HG02763 (cell line): ENCODE data around the gene PLA2G4E.

Experiments
- ATAC-seq: cut with Tn5 transposase; IDR thresholded peaks from one replicate; pipeline ENCODE4 v1.9.1; 2021; ENCODE audit warnings: mild to moderate bottlenecking, moderate library complexity; ENCODE audit not compliant: unreplicated experiment

Gene PLA2G4E

DNA sequence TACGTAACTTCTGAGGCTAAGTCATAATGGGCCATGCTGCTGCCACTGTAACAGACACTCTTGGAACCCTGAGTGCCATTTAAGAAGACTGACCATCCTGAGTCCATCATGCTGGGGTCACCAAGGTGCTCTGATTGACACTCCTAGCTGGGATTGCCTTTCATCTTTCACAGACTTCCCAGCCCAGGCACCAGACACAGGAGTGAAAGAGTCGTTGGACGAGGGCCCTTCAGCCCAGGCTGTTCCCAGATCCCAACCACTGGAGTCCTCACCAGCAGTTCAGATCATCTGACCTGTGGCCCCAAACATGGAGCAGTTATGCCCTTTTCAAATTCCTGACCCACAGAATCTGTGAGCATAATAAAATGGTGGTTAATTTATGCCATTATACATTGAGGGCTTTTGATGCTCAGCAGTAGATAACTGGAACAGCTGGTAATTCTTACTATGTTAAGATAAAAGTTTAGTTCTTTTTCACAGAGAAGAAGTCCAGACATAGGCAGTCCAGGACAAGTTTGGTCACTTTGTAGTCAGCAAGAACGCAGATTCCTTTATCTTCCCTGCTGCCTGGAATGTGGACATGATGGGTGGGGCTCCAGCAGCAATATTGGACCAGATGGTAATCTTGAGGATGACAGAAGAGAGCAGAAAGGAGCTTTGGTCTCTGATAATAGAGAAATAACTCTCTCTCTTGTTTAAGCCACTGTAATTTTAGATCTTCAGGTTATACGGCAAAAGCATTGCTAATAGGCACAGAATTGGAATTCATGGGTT lies 41.2 kb downstream of the PLA2G4E start:
- no peak for ATAC-seq

DNA sequence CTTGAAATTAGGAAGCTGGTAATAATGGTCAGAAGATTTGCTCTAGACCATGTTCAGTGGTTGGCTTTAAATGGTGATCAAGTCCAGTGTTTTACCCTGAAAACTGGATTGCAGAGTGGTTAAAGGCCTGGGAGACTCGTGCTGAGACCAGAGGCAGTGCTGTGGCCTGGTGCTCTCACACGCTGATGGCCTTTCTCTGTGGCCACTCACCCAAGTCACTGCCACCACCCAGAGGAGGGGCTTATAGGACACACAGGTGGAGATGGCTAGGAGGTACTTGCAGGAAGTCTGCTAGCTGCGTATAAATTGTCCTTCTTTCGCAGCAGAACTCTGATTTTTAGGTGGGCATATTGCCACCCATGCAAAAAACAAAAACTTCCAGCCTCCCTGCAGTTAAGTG lies 42.3 kb downstream of the PLA2G4E start:
- no peak for ATAC-seq

DNA sequence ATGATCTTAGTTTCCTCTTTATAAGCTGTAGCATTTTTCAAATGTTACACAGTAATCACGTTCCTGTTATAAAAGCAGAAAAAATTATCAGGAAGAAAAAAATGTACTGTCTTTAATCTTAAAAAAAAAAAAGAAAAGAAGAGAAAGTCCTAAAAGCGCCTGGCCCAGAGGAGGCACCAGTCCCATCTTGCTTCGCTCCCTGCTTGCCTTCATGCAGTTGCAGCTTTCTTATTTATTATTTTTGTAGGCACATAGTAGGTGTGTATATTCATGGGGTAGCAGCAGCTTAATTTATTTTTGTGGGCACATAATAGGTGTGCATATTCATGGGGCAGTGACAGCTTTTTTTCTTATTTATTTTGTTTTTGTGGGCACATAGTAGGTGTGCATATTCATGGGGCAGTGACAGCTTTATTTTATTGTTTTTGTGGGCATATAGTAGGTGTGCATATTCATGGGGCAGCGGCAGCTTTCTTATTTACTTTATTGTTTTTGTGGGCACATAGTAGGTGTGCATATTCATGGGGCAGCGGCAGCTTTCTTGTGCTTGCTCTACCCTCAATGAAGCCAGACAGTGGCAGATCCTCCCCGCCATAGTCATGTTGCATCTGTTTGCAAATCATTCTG lies 43.0 kb downstream of the PLA2G4E start:
- ATAC-seq = no peak

DNA sequence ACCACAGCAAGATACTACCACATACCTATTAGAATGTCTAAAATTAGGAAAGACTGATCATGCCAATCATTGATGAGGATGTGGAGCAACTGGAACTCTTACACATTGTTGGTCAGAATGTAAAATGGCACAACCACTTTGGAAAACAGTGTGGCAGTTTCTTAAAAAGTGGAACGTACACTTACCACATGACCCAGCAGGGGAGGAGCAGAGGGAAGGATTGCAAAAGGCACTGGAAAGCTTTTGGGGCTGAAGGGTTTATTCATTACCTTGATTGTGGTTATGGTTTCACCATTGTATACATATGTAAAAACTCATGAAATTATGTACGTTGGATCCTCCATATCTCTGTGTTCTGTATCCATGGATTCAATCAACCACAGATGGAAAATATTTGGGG lies 45.2 kb downstream of the PLA2G4E start:
- ATAC-seq = no peak

DNA sequence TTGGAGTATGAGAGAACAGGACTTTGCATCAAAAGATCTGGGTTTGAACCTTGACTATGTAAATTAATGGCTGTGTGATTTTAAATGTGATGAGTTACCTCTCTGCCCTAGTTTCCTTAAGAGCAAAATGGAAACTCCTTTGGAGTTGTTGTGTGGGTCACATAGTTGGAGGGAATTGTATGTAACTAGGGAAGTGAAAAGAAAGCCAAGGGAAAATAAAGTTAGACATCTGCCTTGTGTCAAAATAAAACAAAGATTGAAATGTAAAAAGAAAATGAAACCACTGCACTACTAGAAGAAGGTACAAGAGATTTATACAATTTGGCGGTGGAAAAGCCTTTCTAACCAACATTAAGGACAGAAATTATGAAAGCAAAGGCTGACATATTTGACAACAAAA lies 46.8 kb downstream of the PLA2G4E start:
- ATAC-seq = no peak

DNA sequence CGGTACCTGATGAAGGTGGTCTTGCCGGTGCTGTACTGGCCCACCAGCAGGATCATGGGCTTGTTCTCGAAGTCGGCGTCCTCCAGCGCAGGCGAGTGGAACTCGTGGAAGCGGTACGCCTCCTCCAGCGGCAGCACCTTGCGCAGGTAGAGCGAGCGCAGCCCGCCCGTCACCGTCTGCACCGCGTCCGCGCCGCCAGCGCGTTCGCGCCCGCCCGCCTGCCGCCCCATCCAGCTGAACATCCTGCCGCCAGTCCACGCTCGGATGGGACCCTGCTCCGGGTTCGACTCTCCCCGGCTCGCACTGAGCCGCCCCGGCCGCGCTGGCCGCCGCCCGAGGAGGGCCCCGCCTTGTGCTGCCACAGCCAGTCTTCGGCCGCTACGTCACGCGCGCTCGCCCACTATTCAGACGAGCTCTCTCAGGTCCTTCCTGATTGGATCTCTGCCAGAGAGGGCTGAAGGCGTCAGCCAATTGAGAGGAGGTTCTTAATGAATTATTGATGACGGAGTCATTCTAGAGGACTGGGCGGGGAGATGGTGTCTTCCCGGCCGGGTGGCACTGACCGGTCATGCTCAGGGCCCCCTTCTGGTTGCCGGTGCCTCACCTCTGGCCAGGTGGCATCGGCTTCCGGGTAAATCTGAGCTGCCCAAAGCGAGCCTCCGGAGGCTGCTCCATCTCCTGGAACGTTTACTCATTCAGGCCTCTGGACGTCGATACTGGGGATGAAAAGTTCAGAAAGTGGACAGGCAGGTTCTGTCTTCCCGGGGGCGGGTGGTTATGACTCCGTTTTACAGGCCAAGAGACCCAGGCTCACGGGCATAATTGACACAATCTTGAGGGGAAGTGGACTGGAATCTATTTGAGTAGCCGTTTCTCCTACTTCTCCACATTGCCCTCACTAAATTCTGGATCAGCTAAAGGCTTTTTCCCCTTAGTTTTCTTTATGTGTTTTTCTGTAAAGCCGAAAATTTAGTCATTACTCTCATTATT lies 48.3 kb downstream of the PLA2G4E start, which contains the start of gene EHD4:
EHD4 (minus strand) TSS at position 305 of the 990 bp plus-strand sequence; CDS start at position 242, 63 bp downstream.
- peak; percentile 81 for ATAC-seq

DNA sequence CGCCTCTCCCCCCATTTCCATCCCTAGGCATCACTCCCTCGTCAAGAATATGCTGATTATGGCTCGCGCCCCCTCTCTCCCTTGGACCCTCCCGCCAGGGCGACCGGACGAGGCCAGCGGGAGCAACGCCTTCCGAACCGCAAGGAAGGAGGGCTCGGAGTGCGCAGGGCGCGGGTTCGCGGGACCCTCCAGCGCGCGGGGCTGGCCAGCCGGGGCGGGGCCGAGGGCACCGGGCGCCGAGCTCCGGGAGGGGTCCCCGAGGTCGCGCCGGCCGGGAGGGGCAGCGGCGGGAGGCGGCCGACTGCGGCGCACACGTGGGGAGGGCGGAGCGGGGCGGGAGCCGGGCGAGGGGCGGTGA lies 49.0 kb downstream of the PLA2G4E start:
- peak; percentile 15 for ATAC-seq

DNA sequence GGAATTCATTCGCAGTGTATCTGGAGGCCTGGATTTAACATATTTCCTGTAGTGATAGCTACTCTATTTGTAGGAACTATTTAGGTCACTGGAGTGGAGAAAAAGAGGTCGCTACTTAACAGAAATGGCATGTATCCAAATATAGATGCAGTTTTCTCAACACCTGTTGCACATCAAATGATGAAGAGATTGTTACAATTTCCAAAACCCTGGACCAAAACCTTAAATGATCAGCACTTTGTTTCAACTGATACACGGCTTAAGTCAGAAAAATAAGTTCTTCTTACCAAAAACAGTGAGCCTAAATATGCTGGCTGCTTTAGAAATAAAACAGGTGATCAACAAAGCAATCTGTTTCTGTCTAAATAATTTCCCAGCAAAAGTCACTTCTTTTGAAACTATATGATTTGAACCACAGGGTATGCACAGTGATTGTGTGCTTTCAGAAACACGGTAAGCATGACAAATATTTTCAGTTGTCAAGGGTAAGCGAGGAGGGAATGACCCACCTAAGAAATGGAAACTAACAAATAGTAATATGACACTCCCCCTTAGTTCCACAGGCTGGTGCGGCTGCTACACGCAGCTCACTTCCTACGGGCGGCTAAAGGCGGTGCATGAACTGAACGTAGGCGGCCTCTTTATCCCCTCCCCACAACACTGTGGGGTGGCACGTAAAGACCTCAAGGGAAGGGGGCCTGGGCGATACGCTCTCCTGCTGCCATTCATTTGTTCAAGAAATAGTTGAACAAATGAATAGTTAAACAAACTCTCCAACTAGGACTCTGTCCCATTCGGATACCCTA lies 49.5 kb downstream of the PLA2G4E start:
- ATAC-seq = peak; percentile 41

DNA sequence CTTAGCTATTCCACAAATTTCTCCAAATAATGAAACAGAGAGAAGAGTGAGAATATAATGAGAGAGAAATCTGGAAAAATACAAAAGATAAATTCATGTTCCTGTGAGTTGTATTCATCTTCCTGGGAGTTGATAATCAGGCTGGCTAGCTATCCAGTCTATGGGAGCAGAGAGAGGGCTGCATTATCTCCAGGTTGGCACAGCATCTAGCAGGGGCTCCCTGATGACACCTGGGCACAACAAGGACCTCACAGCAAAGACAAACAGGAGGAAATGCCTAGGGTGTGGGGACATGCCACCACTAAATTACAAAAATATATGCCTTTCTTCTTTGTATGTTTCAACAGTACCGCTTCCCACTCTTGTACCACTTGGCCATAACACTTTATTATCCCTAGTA lies 50.4 kb downstream of the PLA2G4E start:
- no peak for ATAC-seq

DNA sequence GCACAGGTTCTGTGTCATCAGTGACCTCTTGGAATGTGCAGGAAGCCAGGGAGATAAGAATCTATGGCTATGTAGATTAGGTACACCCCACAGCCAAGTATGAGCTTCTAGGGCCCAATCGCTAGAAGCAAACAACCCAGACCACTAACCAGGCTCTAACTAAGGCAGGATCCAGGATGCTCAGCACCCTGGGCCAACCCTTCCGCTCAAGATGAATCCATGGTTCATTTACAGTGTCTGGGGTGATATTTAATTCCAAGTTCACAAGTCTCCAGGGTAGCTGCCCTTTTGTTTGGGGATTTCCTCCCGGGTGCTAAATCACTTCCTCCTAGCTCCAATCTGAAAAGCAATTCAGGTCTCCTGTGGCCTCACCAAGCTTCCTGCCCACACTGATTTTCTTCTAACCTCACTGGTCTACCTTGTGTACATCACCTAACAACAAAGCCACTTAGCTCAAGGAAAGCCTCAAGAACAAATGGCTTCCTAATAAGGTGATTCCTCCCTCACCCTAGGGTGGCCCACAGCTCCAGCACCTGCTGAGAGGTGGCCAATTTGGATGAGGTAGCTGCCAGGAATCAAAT lies 50.9 kb downstream of the PLA2G4E start:
- ATAC-seq = no peak

DNA sequence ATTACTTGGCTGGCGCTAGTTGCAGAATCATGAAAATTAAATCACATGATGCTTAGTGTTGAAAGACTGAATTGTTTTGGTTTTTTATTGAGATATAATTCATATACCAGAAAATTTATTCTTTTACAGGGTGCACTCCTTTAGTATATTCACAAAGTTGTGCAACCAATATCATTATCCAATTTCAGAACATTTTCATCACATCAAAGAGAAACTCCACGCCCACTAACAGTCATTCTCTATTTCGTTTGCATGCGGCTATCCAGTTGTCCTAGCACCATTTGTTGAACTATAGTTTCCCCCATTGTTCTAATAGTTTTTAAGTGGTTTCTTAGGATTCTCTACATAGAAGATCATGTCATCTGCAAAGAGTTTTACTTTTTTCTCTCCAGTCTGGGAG lies 52.1 kb downstream of the PLA2G4E start:
- ATAC-seq = no peak

DNA sequence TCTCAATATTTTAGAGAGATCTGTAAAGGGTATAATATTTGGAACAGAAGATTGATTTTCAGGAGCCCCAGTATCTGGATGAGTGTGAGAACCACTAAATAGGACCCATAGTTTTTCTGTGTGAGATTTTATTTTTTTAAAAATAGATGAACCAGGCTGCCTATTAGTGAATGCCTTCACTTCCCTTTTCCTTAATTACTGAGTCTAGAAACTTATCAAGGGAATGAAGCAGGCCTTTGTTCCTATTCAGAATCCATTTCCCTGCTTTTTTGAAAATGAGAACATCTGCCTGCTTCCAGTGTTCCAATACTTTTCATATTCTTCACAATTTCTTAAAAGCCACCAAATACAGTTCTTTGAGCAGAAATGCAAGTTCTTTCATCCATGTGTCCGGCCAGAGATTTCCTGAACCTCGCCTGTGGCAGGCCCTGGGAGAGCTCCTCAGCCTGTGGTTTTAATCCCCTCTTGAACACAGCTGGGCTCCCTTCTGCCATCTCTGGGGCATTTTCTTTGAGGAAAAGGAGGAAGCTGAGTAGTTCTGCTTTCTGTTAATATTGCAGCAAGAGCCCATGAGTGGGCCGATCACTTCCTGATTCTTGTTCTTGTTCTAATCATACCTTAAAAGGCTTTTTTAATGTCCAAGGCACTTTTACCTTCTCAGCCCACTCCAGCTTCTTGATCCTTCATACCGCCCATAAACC lies 53.2 kb downstream of the PLA2G4E start:
- no peak for ATAC-seq

DNA sequence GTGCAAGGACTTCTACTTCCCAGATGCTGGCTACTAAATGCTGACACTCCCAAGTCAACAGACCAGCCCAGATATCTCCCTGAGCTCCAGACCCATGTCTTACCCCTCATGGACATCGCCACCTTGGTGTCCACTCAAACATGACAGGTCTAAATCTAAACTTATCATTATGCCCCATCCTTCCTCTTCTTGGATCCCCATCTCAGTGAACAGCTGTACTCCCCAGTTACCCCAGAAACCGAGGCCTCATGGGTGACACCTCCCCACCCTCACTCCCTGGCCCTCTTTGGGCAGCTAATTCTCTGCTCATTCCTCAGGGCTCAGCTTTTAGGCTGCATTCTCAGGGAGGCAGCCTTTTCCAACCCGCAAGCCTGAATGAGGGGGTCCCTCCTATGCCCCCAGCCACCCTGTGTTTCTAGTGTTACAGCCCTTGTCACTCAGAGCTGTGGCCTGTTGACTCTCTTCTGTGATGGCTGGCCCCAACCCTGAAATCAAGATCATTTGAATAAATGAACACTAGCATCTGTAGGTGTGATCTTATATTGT lies 53.8 kb downstream of the PLA2G4E start:
- ATAC-seq = no peak

DNA sequence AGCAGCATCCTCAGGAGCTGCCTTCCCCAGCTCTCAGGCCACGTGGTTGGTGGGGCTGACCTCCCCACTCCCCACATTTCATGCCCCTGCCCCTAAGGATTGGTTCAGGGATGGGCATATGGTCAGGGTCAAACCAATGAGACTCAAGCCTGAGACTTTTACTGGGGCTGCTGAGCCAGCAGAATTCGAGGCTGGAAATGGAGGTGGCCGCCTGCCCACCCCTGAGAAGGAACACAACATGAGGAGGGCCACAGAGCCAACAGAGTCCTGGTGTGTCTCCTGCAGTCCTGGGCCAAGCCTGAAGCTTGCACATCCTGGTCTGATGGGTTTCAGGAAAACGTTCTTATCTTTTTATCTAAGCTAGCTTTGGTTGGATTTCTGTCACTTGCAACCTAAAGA lies 54.4 kb downstream of the PLA2G4E start:
- no peak for ATAC-seq

DNA sequence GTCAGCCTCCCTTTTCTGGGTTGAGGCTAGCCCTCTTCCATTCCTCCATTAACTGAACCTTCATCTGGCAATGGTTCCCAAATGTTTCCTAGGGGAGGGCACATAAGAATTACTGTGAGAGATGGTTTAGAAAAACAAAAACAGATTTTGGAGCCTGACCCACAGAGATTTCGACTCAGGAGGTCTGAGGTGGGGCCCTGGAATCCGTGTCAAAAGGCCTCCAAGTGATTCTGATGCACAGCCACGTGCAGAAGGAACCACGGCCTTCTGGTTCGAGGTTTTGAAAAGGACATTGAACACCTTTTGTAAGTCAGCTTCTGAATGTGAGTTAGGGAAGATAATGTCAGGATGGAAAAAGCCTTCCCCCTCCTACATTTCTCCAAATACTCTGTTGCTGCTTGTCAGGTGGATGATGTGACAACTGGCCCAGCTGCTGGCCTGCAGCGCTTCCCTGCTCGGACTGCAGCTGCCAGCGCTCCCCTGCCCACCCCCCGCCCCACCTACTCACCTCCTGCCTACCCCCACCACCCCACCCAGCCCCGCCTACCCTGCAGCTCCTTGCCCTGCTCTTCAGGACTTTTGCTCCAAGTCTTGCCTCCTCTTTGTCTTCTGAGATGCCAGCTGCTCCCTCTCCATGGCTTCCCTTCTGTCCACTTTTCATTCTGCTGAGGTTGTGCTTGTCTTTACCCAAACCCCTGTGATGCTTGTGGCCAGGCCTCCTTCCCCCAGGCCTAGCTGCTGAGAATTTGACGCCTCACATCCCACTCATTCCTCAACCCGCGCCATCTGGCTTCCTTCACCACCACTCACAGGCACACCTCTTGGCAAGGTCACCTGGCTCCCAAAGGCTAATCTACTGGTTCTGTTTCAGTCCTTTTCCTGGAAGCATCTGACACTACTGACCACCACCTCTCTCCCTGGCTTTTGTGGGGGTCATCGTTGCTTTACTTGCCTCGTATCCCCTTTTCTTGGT lies 55.1 kb downstream of the PLA2G4E start:
- no peak for ATAC-seq

DNA sequence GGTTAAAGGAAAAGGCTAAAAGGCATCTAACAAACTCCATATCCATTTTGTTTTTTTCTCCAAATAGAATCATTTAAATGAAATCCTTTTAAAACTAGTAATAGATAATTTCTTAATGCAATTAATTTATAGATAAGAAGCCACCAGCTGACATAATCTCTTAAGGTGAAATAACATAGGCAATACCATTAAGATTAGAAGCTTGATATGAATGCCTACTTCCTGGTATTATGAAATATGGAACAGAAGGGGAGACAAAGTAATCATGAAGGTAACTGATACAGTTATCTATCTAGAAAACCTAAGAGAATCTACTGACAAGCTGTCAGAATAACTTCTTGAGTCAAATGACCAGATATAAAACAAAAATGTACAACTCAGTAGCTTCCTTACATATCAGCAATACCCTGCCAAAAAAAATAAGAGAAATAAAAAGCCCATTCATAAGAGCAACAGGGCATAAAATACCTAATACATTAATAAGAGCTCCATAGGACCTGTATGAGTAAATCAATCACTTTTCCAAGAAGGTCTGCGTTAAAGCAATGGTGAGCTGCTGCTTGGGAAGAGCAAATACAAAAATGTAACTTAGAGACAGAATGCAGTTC lies 59.1 kb downstream of the PLA2G4E start:
- ATAC-seq = no peak

DNA sequence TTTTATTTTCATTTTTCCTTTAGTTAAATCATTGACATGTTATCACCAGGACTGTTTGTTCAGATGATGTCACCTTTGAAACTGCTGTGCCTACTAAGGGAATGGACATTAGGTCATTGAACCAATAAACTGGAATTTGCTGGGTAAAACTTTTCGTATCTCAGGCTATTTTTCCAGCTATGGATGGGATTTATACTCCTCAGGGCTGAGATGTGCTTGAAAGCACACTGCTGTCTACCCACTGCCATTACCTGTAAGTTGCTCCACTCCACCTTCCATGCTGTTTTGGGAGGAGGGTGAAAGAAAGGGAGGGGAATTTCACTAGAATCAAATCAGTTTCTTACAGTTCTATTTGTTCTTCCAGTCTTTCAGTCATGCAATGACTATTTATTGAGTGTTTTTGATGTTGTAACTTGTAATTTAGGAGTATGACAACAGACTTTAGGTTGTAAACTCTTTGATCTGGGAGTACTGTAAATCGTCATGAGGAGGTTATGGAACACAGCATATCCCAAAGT lies 59.8 kb downstream of the PLA2G4E start:
- no peak for ATAC-seq

DNA sequence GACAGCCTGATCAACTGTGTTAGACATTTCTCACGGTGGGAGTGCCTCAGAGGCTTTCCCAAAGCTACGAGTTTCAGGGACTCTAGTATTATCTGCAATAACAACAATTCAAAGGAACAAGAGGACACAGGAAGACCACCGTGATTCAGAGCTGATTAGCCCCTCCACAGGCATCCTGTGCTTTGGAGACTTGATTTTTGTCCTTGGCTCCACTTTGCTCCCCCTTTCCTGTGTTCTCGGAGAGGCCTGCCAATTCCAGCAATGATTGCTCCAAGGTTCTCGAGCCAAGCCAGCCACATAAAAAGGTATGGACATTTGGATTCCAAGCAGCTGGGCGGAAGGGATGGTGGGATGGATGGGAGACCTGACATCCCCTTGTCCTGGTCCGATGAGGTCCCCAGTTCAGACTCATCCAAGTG lies 62.8 kb downstream of the PLA2G4E start:
- no peak for ATAC-seq
